Stimulated activated CD4-positive, alpha-beta T cell treated with anti-CD3 and anti-CD28 coated beads, Interleukin-1b, Interleukin-23, amount 100 ng/mL, for 24 hours (primary cell): ENCODE measurements around the gene DAB1.
"Not testable (repeated sequence)": the region's sequence is repeated elsewhere in the genome, so short reads cannot be mapped to it uniquely, and the experiment has no call there.

Experiments used
- DNase-seq, 4 experiments: peaks; one replicate each; pipeline ENCODE4 v3.0.0-alpha.2; 2020; ENCODE audit warnings: low read depth in 4 of 4, low spot score in 1 of 4

The DAB1 gene

DNA sequence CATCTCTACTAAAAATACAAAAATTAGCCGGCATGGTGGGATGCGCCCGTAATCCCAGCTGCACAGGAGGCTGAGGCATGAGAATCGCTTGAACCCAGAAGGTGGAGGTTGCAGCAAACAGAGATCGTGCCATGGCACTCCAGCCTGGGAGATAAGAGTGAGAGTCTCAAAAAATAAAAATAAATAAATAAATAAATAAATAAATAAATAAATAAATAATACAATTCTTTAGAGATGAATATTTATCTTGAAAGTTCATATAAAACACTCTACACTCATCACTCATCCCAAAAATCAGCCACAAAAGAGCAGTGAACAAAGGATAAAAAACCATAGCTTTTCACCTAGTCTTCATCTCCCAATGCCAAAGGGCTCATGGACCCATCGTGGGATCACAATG, 295.9 kb downstream of the DAB1 start:
- no peak for DNase-seq

DNA sequence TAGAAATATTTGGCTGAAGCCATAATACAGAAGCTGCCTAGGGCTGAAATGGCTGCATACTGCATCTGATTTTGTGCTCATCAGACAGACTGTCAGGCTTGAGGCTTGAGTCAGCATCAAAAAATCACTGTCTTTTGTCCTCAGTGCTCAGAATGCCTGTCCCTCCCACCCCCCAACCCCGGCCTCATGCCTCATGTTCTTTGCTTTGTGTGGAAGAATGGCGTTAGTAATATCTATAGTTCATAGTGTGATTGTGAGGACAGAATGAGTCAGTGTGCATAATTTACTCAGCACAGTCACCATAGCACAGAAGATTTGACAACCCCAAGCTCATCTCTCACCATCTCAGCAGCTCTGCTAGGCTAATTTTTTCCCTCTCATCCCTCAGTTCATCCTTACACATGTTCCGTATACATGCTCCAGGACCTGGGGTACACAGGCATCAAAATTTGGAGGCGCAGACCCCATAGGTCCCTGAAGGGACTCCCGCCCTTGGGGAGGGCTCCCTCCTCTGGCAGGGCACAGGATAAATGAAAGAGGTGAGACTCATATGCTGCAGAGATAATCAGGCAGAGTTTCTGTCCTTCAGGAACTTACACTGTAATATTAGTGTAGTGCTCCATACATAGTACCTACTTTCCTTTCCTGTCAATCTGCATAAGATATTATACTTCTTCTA, 299.0 kb downstream of the DAB1 start:
- DNase-seq = no peak

DNA sequence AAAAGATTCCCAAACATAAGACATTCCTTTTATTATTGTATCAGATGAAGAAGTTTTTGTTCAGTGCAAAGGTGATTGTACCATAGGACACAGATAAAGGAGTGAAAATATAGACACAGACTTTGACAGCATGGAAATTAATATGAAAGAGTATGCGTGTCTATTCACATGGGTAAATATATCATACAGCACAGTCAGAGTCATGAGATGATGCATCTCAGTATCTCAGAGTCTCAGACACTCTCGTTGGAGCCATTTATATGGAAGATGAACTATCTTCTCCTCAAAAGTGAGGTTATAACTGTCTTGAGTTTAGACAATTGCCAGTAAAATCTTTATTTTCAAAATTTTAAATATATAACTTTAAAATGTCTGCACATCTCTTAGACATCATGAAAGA, 299.7 kb downstream of the DAB1 start:
- DNase-seq = no peak

DNA sequence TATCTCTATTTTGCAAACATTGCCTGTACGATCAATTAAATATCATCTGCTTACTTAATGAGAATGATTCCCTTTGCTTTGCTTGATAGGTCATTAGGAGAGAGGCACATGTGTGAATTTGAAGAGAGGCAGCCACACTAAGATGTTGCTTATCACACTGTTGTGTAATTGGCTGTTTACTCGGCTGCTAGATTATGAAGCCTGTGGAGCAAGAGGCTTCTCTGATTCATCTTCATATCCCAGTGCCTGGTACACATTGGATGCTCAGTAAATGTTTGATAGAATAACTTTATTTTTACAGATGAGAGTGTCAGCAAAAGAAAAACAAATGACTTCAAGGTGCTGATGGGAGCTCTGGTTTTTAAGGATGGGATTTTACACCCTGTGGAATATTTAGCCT, 301.8 kb downstream of the DAB1 start:
- no peak for DNase-seq

DNA sequence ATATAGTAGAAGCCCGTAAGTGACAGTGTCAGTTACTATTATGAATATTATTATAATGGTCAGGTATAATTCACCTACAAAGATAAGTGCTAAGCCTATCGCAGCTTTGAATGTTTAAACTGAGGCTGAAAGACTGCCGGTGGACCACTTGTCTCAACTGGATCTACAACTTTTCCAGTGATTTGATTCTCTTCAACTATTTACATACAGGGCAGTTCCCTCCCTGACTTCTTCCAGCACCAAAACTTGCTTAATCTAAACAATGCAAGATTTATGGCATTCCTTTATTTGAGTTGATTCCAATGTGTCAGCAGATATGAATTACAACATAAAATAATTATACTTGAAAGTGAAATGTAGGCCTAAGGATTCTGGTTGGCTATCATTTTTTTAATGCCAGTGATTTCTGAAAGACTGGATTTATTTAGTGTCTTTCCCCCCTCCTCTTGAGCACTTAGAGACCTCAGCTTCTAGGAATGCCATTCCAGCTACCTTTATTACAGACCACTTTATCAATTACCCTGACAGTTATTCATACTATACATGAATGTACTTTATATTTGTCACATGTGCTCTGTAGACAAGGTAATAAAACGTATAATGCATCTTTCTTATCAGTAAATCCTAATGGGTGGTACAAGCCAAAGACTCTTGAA, 304.8 kb downstream of the DAB1 start:
- no peak for DNase-seq

DNA sequence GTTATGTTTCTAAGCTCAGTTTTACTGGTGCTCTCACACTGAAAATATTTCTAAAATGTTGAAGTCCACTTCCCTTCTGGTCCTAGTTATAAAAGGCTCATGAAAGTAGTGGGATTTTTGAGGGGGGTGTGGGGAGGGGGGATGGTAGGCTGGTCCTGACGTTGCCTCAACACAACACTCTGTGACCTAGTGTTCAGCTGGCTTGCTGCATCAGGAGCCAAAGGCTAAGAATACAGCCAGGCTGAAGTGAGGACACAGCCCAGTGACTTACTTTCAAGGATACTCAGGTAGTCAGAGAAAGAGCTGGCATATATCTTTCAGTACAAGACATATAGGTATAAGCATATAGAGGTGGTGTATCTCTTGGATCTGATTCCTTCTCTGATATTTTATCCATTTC, 306.1 kb downstream of the DAB1 start:
- no peak for DNase-seq

- DNase-seq = no peak
Observed at GRCh38 chr1:57116871-57117270, 307.0 kb downstream of the DAB1 start.

DNA sequence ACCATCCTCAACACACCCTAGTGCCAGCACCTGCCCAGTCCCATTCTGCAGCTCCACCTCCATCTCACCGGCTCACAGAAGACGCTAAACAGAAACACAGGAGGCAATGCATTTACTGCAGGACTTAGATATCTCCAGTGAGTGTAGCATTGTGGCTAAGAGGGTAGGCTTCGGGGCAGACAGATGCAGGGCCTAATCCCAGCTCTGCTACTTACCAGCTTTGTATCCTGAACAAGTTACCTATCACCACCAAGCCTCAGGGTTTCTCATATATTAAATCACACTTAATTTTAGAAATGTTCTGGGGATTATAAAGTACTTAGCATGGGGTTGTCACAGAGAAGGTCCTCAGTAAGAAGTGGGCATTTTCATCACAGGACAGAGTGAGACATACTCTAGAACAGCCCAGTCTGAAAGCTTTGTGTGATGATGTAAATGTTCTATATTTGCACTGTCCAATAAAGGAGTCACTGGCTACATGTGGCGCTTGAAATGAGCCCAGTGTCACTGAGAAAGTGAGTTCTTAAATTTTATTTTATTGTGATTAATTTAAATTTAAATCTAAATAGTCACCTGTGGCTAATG, 308.7 kb downstream of the DAB1 start:
- DNase-seq = no peak

DNA sequence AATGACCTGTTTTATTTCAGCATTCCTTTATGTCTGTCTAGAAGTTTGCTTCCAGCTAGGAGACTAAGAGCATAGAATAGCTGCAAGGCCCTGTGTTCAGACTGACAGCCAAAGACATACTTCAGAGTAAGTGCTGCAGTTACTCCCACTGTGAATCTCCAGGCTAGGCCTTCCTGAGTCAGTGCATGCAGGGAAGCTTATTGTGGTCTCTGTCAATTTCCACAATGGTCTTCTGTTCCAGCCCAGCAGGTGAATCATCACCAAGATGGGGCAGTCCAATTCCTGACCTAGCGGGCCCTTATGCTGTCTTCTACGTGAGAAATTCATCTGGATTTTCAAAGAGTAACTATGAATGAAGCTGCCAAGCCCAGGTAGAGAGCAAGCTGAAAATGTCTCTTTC, 311.7 kb downstream of the DAB1 start:
- no peak for DNase-seq

- no peak for DNase-seq
Observed at GRCh38 chr1:57111175-57111574, 312.7 kb downstream of the DAB1 start.

- no peak for DNase-seq
Observed at GRCh38 chr1:57109883-57110282, 314.0 kb downstream of the DAB1 start.

DNA sequence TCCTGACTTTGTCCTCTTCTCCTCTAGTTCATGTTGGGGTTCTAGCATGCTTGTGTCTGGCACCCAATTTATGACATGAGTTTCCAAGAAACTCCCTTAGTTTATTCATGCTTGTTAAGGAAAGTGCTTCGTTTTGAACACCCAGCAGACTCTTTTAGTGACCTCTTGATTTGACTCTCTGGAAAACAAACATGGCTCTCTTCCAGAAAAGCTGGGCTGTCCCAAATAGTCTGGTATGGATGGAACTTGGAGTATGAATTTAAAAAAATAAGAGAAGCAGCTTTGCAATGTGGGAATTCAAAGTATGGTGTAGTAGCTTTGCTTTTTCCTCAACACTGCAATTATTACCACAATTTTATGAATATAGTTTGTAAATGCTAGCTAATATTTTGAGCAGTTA, 314.6 kb downstream of the DAB1 start:
- no peak for DNase-seq

GRCh38 chr1:57106296-57106695, 317.6 kb downstream of the DAB1 start:
- no peak for DNase-seq

- DNase-seq = no peak
Observed at GRCh38 chr1:57102561-57103326, 321.1 kb downstream of the DAB1 start.

- no peak for DNase-seq
Observed at GRCh38 chr1:57101209-57101608, 322.7 kb downstream of the DAB1 start.

DNA sequence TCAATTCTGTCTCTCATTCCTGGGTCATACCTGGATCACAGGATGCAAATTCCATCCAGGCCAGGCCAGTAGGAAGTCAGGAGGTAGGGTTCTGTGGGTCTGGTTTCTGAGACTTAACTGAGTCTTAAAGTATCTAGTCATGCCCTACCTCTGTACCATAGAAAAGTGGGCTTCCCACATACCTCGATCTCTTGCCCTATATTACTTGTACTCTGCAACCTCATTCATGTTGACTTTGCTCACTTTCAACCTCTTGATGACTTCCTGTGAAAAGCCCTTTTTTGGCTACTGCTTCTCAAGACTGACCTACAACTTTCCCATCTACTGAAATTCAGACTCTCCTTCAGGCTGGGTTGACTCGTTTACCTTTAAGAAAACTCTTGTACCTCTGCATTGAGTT, 329.1 kb downstream of the DAB1 start:
- DNase-seq = no peak

GRCh38 chr1:57093122-57093521, 330.7 kb downstream of the DAB1 start:
- no peak for DNase-seq

DNA sequence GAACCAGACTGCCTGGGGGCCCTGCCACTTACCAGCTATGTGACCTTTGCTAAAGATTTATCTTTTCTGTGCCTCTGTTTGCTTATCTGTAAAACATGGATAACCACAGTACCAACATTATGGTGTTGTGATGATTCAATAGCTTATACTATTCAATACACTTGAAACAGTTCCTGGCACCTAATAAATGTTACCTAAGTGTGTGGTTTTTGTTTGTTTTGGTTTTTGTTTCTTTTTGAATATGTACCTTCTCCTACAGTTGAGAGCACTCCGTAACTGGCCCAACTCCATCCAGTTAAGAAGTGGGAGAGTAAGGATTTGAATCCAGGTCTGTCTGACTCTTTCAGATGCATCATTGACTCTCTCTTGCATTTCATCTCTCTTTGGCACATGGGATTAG, 332.2 kb downstream of the DAB1 start:
- no peak for DNase-seq

DNA sequence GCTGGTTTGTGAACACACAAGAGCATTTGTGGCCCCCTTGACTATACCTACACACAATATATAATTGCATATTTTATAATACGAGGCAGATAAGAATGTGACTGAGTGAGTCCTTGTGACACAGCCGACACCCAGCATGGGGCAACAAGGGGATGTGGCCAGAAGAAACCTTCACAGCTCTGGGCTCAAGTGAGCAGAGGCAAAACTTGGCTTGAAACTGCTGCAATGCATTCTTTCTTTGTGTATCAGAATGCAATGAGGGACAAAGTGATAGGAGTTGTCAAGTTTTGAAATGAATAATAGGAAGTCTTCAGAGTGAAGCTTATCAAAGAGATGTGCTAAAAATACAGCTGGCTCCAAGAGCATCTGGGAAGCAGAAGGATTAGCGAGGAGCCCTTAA, 334.0 kb downstream of the DAB1 start:
- DNase-seq = no peak

GRCh38 chr1:57089221-57089620, 334.6 kb downstream of the DAB1 start:
- no peak for DNase-seq

GRCh38 chr1:57088653-57089052, 335.2 kb downstream of the DAB1 start:
- no peak for DNase-seq

DNA sequence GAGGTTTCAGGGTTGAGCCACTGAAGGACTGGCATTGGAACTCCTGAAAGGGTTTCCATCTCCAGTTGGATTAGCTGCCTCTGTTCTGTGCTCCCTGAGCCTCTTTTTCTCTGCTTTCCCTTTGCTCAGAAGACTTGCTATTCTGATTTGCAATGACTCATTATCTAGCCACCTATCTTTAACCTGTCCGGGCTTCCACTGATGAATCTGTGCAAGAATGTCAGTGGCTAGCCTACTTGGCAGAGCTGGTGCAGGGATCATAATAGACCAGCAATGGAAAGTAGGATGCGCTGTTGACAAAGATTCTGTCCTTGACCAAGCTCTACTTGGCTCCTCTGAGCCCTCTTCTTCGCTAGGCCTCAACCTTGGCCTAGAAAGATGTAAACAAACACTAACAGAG, 336.2 kb downstream of the DAB1 start:
- not testable (repeated sequence) for DNase-seq
